ENCODE measurements around the gene MYO9B.
A peak's percentile ranks its signal among the peaks of the same experiment; 100 is the strongest.

The MYO9B gene

DNA sequence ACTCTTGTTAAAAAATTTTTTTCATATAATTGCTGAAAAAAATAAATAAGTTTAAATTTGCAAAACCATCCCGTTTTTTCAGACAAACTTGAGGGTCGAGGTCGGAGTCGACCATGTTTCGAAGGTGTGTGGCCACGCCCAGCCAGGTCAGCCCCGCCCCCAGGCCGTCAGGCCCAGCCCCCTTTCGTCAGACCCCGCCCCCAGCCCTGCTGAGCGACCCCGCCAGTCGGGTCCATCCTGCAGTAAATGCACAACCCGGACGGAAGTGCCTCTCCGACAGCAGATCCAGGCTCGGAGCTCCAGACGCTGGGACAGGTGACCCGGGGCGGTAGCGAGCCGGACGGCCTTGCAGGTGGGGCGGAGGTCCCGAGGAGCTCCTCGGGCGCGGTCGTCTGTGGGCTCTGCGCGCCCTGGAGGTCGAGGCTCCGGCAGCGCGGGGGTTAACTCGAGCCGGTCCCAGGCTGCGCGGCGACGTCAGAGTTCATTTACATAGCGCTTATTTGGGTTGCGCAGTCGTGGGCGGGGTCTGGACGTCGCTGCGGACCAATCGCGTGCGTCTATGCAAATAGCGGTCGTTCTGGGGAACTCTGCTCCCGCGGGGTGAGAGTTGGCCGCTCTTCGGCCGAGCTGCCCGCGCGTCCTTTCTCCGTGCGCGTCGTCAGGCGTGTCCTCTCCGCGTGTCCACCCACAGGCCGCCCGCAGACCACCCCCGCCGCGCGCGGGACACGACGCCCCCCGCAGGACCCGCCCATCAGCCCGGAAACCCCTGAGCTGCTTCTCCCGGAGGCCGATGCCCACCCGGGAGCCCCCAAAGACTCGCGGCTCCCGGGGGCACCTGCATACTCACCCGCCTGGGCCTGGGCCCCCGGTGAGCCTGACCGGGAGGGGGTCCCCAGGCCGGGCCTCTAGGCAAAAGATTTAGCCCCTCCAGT, 150.7 kb downstream of the MYO9B start, which contains the start of gene OCEL1:
OCEL1 (plus strand) TSS at position 225 of the 932 bp plus-strand sequence; CDS start at position 247, 22 bp downstream.
- Histone ChIP-seq H3K27ac (peak within 1 kb of the TSS in 20 of 21 experiments; percentile 58 to 89 (median 83)), H3K4me3 (peak within 1 kb of the TSS; percentile 47 to 69 (median 62))

GRCh38 chr19:17227798-17228367, 152.3 kb downstream of the MYO9B start:
- no peak overlapping the region for H3K4me3 ChIP-seq
- no peak overlapping the region for H3K27ac ChIP-seq

DNA sequence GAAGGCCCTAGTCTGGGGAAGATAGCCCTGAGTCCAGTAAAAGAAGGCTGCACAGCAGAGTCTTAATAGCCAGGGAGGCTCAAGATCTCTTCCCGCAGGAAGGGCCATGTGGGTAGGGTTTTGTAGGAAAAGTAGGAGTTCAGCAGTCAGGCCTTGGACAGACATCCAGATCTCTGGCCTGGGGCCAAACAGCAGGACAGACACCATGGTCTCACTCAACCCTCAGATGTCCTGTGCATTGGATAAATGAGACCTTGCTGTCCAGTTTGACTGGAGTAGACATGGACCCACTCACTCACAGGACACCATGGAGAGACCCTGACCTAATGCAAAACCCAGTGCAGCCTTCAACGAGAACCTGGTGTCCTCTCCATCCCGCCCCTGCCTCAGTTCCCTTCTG, 154.3 kb downstream of the MYO9B start:
- no peak overlapping the region for H3K27ac ChIP-seq
- no peak overlapping the region for H3K4me3 ChIP-seq

DNA sequence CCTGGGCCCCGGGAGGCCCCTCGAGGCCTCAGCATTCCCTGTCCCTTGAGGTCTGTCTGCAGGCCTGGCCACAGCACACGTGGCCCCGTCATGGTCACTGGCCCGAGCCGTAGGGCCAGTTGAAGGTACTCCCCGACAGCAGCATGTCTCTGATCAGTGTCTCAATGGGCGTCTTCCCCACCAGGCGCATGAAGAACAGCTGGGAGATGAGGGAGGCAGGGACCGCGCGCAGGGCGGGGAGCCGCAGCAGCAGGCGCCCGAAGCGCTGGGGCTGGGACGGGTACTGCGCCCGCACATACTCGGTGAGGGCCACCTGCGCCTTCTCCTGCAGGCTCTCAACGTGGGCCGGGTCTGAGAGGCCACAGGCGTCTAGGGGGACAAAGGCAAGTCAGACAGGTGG, 156.7 kb downstream of the MYO9B start:
- H3K27ac ChIP-seq, result no peak overlapping the region
- no peak overlapping the region for H3K4me3 ChIP-seq

- Histone ChIP-seq H3K27ac (peak overlapping the region in 16 of 21 experiments; percentile 2 to 78 (median 54)), H3K4me3 (peak overlapping the region; percentile 43 to 50 (median 46))
Observed at GRCh38 chr19:17234911-17235299, 159.3 kb downstream of the MYO9B start.

GRCh38 chr19:17235300-17235970, 159.9 kb downstream of the MYO9B start:
- peak overlapping the region; percentile 43 to 50 (median 46) for H3K4me3 ChIP-seq
- peak overlapping the region in 19 of 21 experiments; percentile 2 to 78 (median 56) for H3K27ac ChIP-seq

DNA sequence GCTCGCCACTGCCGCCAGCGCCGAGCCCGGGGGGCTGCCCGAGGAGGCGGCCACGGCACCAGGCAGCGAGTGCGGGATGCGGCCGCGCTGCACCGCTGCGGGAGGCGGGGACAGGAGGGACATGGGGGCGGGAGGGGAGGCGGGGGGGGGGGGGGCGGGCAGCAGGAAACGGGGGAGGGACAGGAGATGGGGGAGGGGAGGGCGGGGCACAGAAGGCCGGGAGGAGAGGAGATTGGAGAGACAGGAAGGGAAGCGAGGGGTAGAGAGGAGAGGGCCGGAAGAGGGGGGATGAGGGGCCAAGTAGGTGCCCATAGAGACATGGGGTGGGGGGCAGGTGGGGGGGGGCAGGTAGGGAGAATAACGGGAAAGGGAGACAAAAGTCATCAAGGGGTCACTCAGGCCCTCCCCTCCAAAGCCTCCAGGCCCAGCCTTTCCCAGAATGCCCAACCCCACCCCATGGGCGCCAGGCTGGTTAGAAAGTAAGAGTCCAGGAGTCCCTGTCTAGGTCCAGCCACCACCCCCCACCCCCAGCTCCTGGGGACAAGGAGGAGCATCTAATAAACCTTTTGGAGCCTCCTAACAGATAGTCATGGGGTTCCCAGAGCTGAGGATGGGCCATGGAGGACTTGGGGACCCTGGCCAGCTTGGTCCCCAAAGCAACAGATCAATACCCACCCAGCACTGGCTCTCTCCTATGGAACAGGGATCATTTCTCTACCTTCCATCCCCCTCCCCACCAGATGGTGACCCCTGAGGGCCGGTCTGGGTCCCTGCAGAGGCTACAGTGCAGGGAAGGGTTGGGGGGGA, 160.6 kb downstream of the MYO9B start:
- Histone ChIP-seq H3K27ac (peak overlapping the region in 17 of 21 experiments; percentile 2 to 78 (median 58)), H3K4me3 (peak overlapping the region; percentile 43 to 50 (median 46))

- Histone ChIP-seq H3K27ac (peak overlapping the region in 4 of 21 experiments; percentile 1 to 76 (median 57)), H3K4me3 (no peak overlapping the region)
Observed at GRCh38 chr19:17236811-17237543, 161.4 kb downstream of the MYO9B start.

DNA sequence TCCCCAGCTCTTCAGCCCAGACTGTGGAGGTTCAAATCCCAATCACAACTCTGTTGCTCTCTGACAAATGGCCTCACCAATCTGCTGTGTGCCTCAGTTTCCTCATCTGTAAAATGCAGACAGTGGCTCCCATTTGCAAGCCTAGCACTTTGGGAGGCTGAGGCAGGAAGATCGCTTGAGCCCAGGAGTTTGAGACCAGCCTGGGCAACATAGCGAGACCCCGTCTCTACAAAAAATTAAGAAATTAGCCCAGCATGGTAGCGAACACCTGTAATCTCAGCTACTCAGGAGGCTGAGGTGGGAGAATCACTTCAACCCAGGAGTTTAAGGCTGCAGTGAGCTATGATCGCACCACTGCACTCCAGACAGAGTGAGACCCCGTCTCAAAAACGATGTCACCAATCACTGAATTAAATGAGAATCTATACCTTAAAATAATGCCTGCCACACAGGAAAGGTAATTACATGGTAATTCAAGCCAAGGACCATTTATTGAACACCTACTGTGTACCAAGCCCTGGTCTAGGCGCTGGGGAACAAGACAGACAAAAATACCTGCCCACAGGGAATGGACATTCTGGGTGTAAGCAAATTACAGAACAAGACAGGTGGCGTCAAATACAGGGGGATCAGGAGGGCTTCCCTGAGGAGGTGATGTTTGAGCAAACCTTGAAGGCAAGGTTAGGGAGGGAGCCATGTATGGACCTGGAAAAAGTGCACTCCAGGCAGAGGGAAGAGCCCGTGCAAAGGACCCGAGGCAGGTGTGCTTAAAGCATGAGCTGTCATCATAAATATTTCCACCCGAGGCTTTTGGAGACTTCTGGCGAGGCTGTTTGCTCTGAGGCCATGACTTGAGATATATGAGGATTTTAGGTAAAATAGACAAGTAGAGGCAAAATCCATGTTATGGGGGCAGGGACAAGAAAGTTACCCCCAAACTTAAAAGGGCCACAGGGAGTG, 162.4 kb downstream of the MYO9B start:
- H3K4me3 ChIP-seq, result no peak overlapping the region
- no peak overlapping the region for H3K27ac ChIP-seq

DNA sequence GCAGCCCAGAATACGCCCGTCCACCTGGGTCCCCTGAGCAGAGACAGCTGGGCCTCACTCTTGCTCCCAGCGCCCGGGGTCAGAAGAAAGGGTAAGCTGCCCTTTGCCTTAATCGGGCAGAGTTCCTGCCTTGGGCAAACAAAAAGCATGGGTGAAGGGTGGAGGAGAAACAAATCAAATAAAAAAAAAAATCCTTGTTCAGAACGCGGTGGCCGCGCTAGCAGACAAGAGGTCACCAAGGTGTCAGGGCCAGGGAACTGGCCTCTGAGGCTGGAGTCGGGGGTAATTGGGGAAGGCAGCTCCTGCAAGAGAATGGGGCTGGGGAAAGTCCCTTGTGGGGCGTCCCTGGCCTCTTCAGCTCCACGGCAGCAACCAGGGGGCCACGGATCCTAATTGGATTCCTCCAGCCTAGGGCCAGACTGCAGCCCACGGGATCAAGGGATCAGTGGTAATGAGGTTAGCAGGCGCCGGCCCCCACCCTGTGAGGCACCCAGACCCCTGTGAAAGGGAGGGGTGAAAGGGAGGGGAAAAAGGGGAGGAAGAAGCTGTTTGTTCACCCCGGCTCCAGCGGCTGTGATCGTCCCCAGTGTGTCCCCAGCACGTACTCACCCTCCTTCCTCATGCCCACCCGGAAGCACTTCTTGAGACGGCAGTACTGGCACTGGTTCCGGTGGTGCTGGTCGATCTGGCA, 164.6 kb downstream of the MYO9B start:
- Histone ChIP-seq H3K4me3 (no peak overlapping the region), H3K27ac (no peak overlapping the region)

- Histone ChIP-seq H3K27ac (no peak overlapping the region), H3K4me3 (no peak overlapping the region)
Observed at GRCh38 chr19:17240826-17241399, 165.3 kb downstream of the MYO9B start.

DNA sequence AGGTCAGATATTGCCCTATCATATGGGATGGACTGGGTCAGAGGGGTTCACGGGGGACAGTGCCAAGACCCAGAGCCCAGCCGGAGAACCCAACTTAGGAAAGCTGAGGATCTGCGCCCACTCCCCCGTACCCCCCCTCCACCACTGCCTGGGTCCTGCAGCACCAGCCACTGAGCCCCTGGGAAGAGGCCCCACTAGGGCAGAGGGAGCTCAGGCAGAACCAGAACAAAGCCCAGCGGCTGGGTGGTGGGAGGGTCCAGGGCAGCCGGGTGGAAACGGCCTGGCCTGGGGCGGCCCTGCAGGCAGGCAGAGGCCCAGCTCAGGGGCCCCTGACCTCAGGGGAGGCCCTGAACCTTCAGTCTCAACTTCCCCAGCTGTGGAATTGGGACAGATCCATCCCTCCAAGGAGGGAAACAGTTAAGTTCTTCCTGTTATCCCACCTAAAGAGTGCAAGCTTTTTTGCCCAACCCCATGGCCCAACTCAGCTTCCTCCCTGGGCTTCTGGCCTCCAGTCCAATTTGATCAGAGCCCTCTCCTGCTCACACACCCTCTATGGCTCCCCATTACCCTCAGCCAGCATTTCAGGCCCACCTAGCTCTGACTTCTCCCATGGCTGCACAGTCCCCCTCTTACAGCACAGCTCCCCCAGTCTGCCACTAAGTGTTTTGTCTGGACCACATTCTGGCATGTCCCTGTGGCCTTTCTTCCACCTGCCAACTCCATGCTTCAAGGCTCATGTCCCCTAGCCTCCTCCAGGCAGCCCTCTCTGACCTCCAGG, 167.0 kb downstream of the MYO9B start:
- H3K4me3 ChIP-seq, result no peak overlapping the region

GRCh38 chr19:17243211-17243829, 167.7 kb downstream of the MYO9B start:
- Histone ChIP-seq H3K27ac (peak overlapping the region in 18 of 21 experiments; percentile 51 to 88 (median 78)), H3K4me3 (peak overlapping the region; percentile 45 to 83 (median 63))

More for the DNA sequence above, 167.0 kb downstream of the MYO9B start:
- H3K27ac ChIP-seq, result peak overlapping the region in 7 of 21 experiments; percentile 1 to 83 (median 72)

DNA sequence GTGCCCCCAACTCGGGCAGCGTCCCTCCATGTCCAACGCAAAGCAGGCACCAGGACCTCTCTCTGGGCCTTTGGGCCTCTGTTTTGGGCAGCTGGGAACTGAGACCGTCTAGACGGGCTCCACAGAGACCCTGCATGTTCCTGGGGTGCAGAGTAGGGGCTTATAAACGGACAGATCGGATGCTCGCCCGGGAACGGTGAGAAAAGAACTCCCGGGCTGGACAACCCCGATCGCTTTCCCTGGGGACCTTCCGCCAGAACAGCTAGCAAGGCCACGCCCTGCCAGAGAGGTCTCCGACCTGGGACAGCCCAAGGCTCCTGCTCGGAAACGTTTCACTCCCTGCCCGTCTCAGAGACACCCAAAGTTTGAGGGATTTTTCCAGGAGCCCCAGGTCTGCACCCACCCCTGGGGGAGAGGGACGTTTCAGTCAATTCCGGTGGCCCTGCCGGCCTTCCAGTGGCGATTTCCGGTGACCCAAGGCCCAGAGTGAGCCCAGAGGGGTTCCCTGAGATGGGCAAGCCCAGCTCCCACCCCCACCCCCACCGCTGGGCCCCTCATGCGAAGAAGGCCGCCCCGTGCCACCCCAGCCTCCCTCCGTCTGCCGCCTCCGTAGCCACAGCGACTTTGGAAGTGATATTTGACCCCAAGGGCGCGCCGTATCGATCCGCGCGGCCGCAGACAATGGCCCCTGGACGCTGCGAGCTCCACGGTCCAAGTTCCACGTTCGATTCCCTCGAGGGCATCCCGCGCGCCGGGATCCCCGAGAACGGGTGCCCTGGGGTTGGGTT, 168.4 kb downstream of the MYO9B start:
- Histone ChIP-seq H3K27ac (peak overlapping the region; percentile 26 to 88 (median 75)), H3K4me3 (peak overlapping the region; percentile 45 to 83 (median 63))
